Right lobe of liver (tissue), 6 donors: Measurements from ENCODE around the gene RAD23A. TPM values are rescaled to one million over a fixed set of nuclear protein-coding genes. Genes with fewer than 3 reads are reported as not detected.
A peak's percentile ranks its signal among the peaks of the same experiment; 100 is the strongest.

Experiments
- ATAC-seq, 4 donors: fragments of 200-7000 bp; cut with Tn5 transposase; one replicate each; pipeline ENCODE4 v1.9.1; 2020; ENCODE audit warnings: mild to moderate bottlenecking in 4 of 4, moderate library complexity in 4 of 4
- DNase-seq, 3 donors: peaks; one replicate each; pipeline ENCODE4 v3.0.0-alpha.2; 2020
- H3K27ac ChIP-seq, 3 donors: fragments of 200-600 bp; one replicate each; pipeline ENCODE4 v1.8.0; 2022
- H3K27me3 ChIP-seq, 2 donors: fragments of 200-600 bp; one replicate each; pipeline ENCODE4 v1.8.0; 2022
- H3K36me3 ChIP-seq, 4 donors: fragments of 200-600 bp; sonication (generic) in 1 of 4; one replicate each; pipeline versions ENCODE4 v1.5.1 to v1.8.0; 2017 to 2022; ENCODE audit warnings: control low read depth in 1 of 4
- H3K4me1 ChIP-seq, 4 donors: fragments of 200-600 bp; sonication (generic) in 1 of 4; one replicate each; pipeline versions ENCODE4 v1.5.1 to v1.8.0; 2017 to 2022; ENCODE audit warnings: control low read depth in 1 of 4
- H3K4me3 ChIP-seq, 3 donors: fragments of 200-600 bp; one replicate each; pipeline ENCODE4 v1.8.0; 2022
- H3K9me3 ChIP-seq, 4 donors: fragments of 200-600 bp; sonication (generic) in 1 of 4; one replicate each; pipeline versions ENCODE4 v1.5.1 to v1.8.0; 2017 to 2022; ENCODE audit warnings: control low read depth in 1 of 4
- CTCF ChIP-seq, 4 donors: fragments of 200-600 bp in 3 of 4; fragments of 450-650 bp in 1 of 4; IDR thresholded peaks; one replicate each; pipeline versions ENCODE4 v1.5.1 to v1.8.0; 2016 to 2022; ENCODE audit warnings: antibody characterized with exemption in 4 of 4, mild to moderate bottlenecking in 2 of 4
- POLR2A ChIP-seq: fragments of 450-650 bp; IDR thresholded peaks from one replicate; pipeline ENCODE4 v1.6.1; 2017; ENCODE audit warnings: antibody characterized with exemption, mild to moderate bottlenecking
- WGBS: methylation state at CpG from one replicate; pipeline ENCODE4 v1.1.6; 2018; ENCODE audit warnings: low coverage, low lambda C conversion rate; ENCODE audit not compliant: insufficient coverage; ENCODE audit errors: missing lambda C conversion rate; 5-methylcytosine and 5-hydroxymethylcytosine counted together
- intact Hi-C, 2 donors: fragments of 100-400 bp; cut with DNase I; formaldehyde crosslinking; loops; one replicate each; pipeline versions ENCODE4 v1.11.2 to v1.14.1; 2022
- total RNA-seq, 6 experiments: library from RNA; depleted of rRNA in 2 of 6; stranded (reverse); fragments of >200 nt in 2 of 6; fragmentation: NEBNext Ultra II Directional in 3 of 6; extraction: Animal tissue kit (Norgen Biotek cat#: 25700) in 3 of 6; gene quantifications; one replicate each; pipeline versions ENCODE4 v1.1.0 to v1.2.4, GENCODE V29; 2016 to 2023
- donor health status: DM: no; HTN: yes; CAD: no.
- donor health status: DM: no; HTN: no; CAD: no.
- donor health status: DM: no; HTN: no; CAD: no.
- donor health status: DM: no; HTN: yes; CAD: no.
- donor health status: DM: no; HTN: yes; CAD: no.

Gene RAD23A
- total RNA-seq, 6 experiments from 2014 or later = 37.8 to 69.0 (median 52.9) TPM

DNA sequence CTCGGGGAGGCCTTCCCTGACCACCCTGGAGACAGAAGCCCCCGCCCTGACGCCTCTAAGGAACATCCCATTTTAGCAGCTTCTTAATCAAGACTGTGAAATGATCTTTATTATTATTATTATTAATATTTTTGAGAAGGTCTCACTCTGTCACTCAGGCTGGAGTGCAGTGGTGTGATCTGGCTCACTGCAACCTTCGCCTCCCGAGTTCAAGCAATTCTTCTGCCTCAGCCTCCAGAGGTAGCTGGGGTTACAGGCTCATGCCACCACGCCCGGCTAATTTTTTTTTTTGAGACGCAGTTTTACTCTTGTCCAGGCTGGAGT lies 20.1 kb downstream of the RAD23A start:
- ATAC-seq = no peak
- WGBS = 46% methylated on average over 8 of the region's 8 CpGs
- Histone ChIP-seq H3K9me3 (no peaks in the 10 kb centered on the region), H3K4me1 (peaks cover 0 to 5% (median 0%) of the 10 kb centered on the region in 4 donors), H3K27ac (no peak overlapping the region), H3K27me3 (no peaks in the 10 kb centered on the region), H3K4me3 (peak overlapping the region in 2 of 3 donors; percentile 46 to 57), H3K36me3 (no peaks in the 10 kb centered on the region)
- DNase-seq = no peak
- intact Hi-C loops = no loop called here
- no peak for TF ChIP-seq CTCF (IDR thresholded peaks at IDR 0.05)
- no peak for TF ChIP-seq POLR2A

- Histone ChIP-seq H3K27ac (no peak overlapping the region), H3K4me1 (peaks cover 0 to 5% (median 0%) of the 10 kb centered on the region in 4 donors), H3K9me3 (no peaks in the 10 kb centered on the region), H3K36me3 (no peaks in the 10 kb centered on the region), H3K4me3 (no peak overlapping the region), H3K27me3 (no peaks in the 10 kb centered on the region)
- ATAC-seq (no peak), DNase-seq (no peak)
- WGBS = 96% methylated on average over 4 of the region's 5 CpGs
- intact Hi-C loops = no loop called here
- TF ChIP-seq POLR2A (no peak), CTCF (IDR thresholded peaks at IDR 0.05) (no peak)
Observed at GRCh38 chr19:12967907-12968306, 22.2 kb downstream of the RAD23A start.

- DNase-seq = no peak
- no peaks in the 10 kb centered on the region for H3K9me3 ChIP-seq
- H3K36me3 ChIP-seq = no peaks in the 10 kb centered on the region
- no CpG with 5 or more reads among the region's 14 CpGs for WGBS
- no peak for TF ChIP-seq POLR2A
- TF ChIP-seq CTCF (IDR thresholded peaks at IDR 0.05) = no peak
- no peaks in the 10 kb centered on the region for H3K27me3 ChIP-seq
- peak in 2 of 4 donors; percentile 20 to 53 for ATAC-seq
- intact Hi-C loops = no loop called here
- no peak within 1 kb of the TSS for H3K4me3 ChIP-seq
- no peak within 1 kb of the TSS for H3K27ac ChIP-seq
- peaks cover 0 to 5% (median 0%) of the 10 kb centered on the region in 4 donors for H3K4me1 ChIP-seq
Observed at GRCh38 chr19:12969292-12969988, 23.8 kb downstream of the RAD23A start, which contains the start of gene DAND5. TSS of gene DAND5 (plus strand) at chr19:12969576. CDS start at chr19:12969661, 85 bp downstream.

- H3K36me3 ChIP-seq = no peaks in the 10 kb centered on the region
- no peaks in the 10 kb centered on the region for H3K9me3 ChIP-seq
- WGBS = 82% methylated on average over 5 of the region's 7 CpGs
- no peaks in the 10 kb centered on the region for H3K27me3 ChIP-seq
- no peak overlapping the region for H3K27ac ChIP-seq
- no peak overlapping the region for H3K4me3 ChIP-seq
- no peak for DNase-seq
- intact Hi-C loops = loop anchor here (10.0 kb wide), 2 partner anchors 285 to 295 kb away; no protein-coding TSS in a partner anchor
- no peak for TF ChIP-seq POLR2A
- TF ChIP-seq CTCF (IDR thresholded peaks at IDR 0.05) = no peak
- no peak for ATAC-seq
- H3K4me1 ChIP-seq = peaks cover 0 to 1% (median 0%) of the 10 kb centered on the region in 4 donors
Observed at GRCh38 chr19:12970070-12970820, 24.6 kb downstream of the RAD23A start.
